NT2/D1 (cell line): ENCODE results near the gene CSGALNACT2.

Experiments used
- DNase-seq: peaks from one replicate; pipeline ENCODE4 v3.0.0-alpha.2; 2011; ENCODE audit warnings: low read depth, low spot score
- H3K27me3 ChIP-seq: 2 replicates; pipeline ENCODE4 v1.6.0; 2011; ENCODE audit warnings: mild to moderate bottlenecking; ENCODE audit not compliant: insufficient read length, insufficient read depth
- H3K36me3 ChIP-seq: 2 replicates; pipeline ENCODE4 v1.6.1; 2011; ENCODE audit warnings: mild to moderate bottlenecking, low read length, mixed read lengths; ENCODE audit not compliant: insufficient read depth, insufficient read length
- H3K4me1 ChIP-seq: 2 replicates; pipeline ENCODE4 v1.5.1; 2011; ENCODE audit not compliant: insufficient read depth, insufficient read length
- H3K4me3 ChIP-seq: 2 replicates; pipeline ENCODE4 v1.5.1; 2011; ENCODE audit warnings: low read depth; ENCODE audit not compliant: insufficient read length
- H3K9ac ChIP-seq: 2 replicates; pipeline ENCODE4 v1.6.0; 2011; ENCODE audit warnings: low read depth; ENCODE audit not compliant: insufficient read length
- H3K9me3 ChIP-seq: 2 replicates; pipeline ENCODE4 v1.5.1; 2011; ENCODE audit warnings: mild to moderate bottlenecking, low read length; ENCODE audit not compliant: insufficient read depth
- SUZ12 ChIP-seq: IDR thresholded peaks from 2 replicates; pipeline ENCODE4 v1.6.1; 2011; ENCODE audit not compliant: insufficient read length, insufficient read depth; ENCODE audit errors: extremely low read depth
- YY1 ChIP-seq: IDR thresholded peaks from 2 replicates; pipeline ENCODE4 v1.6.1; 2011; ENCODE audit not compliant: insufficient read length, insufficient read depth
- ZNF274 ChIP-seq: IDR thresholded peaks from 2 replicates; pipeline ENCODE4 v1.6.1; 2011; ENCODE audit warnings: mild to moderate bottlenecking, low read depth, low read length

The CSGALNACT2 gene

GRCh38 chr10:43233601-43234430 lies 95.6 kb downstream of the CSGALNACT2 start:
- no peak for DNase-seq
- Histone ChIP-seq H3K36me3 (no peaks in the 10 kb centered on the region), H3K27me3 (peaks cover 29% of the 10 kb centered on the region), H3K9me3 (no peaks in the 10 kb centered on the region), H3K9ac (no peak overlapping the region), H3K4me3 (no peak overlapping the region), H3K4me1 (peaks cover 4% of the 10 kb centered on the region)
- TF ChIP-seq YY1: no peak
- no peak for TF ChIP-seq SUZ12
- TF ChIP-seq ZNF274: no peak

- TF ChIP-seq SUZ12 (no peak), ZNF274 (no peak), YY1 (no peak)
- H3K4me1 ChIP-seq: peaks cover 2% of the 10 kb centered on the region
- H3K4me3 ChIP-seq: no peak overlapping the region
- peaks cover 22% of the 10 kb centered on the region for H3K27me3 ChIP-seq
- H3K9me3 ChIP-seq: no peaks in the 10 kb centered on the region
- DNase-seq: no peak
- no peaks in the 10 kb centered on the region for H3K36me3 ChIP-seq
- no peak overlapping the region for H3K9ac ChIP-seq
These were observed 96.3 kb downstream of the CSGALNACT2 start for GRCh38 chr10:43234471-43235041.
